NCI-H345 (cell line): ENCODE measurements around the gene PSME3IP1.
A peak's percentile ranks its signal among the peaks of the same experiment; 100 is the strongest.

Source experiments
- DNase-seq: peaks from one replicate; lab custom pipeline; 2025; lab: John Stamatoyannopoulos, UW

The PSME3IP1 gene

GRCh38 chr16:57167953-57168352 is 17.9 kb downstream of the PSME3IP1 start:
- no peak for DNase-seq

DNA sequence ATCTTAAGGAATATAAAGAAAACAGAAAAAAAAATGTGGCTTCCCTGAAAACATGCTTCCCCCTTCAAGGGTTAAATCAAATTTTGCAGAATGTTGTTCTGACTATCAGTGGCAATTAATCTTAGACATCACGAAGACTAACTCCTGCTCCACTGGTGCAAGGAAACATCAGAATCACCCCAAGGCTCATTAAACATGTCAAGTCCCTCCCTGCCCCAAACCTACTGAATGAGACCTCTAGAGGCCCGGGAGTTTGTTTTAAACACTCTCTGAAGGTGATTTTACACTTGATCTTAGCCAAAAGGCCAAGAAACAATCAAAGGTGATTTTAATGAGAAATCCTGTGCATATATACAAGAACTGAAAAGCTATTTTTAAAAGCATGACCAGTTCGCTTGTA is 18.3 kb downstream of the PSME3IP1 start:
- no peak for DNase-seq

GRCh38 chr16:57166951-57167350 is 18.9 kb downstream of the PSME3IP1 start:
- no peak for DNase-seq

DNA sequence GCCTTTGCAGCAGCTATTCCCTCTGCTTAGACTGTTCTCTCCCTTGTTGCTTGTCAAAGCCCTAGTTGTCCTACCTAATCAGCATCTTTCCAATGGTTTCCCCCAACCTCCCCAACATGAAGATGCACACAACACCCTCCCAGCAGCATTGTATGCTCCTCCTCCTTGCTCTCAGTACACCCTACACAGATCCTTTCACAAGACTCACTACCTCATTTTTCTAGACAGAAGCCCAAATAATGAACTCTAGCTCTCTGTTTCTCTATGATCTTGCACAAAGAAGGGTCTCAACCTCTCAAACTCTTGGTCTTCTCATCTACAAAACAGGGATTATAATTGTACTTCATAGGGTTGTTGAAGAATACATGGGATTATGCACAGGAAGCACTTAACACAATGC is 19.4 kb downstream of the PSME3IP1 start:
- no peak for DNase-seq

DNA sequence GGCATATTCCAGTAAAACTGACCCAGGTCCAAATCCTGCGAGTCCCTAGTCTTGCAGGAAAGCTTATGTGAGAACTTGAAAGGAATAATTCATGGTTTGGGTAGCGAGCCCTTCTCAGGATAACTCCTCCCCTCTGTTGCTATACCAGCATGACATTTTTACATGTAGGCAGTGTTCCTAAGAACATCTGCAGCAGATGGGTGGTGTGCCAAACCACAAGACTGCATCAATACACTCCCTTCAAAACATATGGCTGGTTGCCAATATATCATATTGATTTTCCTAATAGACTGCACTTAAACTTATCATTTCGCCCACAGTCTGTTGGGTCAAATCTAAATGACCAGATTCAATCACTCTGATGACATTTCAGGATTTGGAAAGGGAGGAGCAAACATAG is 19.9 kb downstream of the PSME3IP1 start:
- DNase-seq = peak; percentile 17

GRCh38 chr16:57165483-57165882 is 20.4 kb downstream of the PSME3IP1 start:
- no peak for DNase-seq

DNA sequence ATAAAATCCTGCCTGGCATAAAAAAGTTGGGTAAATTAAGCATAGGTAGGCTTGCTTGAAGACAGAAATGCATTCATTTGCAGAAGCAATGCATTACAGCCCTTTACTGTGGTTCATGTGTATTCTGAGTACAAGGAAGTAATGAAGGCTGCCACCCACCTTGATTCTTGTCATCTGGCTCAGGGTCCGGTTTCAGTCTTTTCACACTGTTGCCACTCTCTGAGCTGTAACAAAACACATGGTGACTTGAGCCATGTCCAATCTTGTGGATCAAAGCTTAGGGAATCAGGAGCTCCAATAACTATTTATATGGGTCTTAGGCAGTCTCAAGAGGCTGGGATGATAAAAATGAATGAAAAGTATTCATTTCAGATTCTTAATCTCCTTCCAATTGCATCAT is 22.0 kb downstream of the PSME3IP1 start:
- no peak for DNase-seq

DNA sequence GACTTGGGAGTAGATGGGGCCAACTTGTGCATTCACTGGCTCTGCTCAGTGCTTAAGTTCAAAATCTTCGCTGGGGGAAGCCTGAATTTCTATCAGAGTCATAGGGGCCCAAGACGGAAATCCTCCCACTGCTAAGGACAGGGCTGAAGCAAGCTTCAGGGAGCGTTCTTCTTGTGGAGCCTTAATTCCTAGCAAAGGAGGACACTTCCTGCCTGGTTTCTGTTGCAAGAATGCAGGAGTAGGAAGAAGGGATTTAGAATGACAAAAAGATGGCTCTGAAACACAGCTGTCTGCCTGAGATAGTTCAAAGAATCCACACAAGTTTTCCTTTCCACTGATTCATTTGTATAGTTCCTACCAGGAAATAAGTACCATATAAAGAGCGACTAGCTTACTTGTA is 26.4 kb downstream of the PSME3IP1 start:
- DNase-seq = no peak

DNA sequence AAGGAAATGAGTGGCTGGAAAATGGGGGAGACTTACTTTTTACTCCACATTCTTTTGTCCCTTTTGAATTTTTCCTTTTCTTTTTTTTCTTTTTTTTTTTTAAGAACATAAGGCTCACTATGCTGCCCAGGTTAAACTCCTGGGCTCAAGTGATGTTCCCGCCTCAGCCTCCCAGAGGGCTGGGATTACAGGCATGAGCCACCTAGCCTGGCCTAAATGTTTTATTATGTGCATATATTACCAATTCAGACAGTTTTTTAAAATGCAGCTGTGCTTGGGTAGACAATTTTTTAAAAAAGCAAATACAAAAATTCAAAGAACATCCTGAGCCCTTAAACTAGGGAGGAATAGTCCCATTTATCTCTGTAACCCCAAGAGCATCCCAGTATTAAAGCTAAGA is 28.3 kb downstream of the PSME3IP1 start:
- no peak for DNase-seq

GRCh38 chr16:57156351-57156703 is 29.5 kb downstream of the PSME3IP1 start:
- DNase-seq = no peak

- no peak for DNase-seq
Observed at GRCh38 chr16:57155702-57156350, 30.0 kb downstream of the PSME3IP1 start.

DNA sequence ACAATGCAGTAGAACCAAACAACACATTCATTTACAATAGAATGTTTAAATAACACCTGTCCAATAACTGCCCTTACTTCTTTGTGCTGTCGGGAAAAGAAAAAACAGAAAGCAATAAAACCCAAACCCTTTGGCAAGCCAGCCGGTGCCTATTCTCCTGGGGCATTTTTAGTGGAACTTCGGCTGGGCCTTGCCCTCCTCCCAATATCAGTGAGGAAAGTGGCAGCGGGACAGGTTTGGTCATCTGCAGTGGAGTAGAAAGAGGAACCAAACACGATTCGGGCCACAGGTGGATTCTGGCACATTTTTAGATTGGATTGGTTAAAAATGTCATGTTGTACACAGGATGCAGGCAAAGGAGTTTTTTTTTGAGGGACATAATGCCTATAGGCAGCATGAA is 32.0 kb downstream of the PSME3IP1 start:
- DNase-seq = no peak

GRCh38 chr16:57152096-57153093 is 33.4 kb downstream of the PSME3IP1 start:
- peak; percentile 5 for DNase-seq

- no peak for DNase-seq
Observed at GRCh38 chr16:57151369-57151768, 34.5 kb downstream of the PSME3IP1 start.

- no peak for DNase-seq
Observed at GRCh38 chr16:57150682-57151330, 35.0 kb downstream of the PSME3IP1 start.

- no peak for DNase-seq
Observed at GRCh38 chr16:57149391-57149790, 36.4 kb downstream of the PSME3IP1 start.

- DNase-seq = no peak
Observed at GRCh38 chr16:57148481-57148880, 37.4 kb downstream of the PSME3IP1 start.

- DNase-seq = no peak
Observed at GRCh38 chr16:57147381-57148221, 38.2 kb downstream of the PSME3IP1 start.

DNA sequence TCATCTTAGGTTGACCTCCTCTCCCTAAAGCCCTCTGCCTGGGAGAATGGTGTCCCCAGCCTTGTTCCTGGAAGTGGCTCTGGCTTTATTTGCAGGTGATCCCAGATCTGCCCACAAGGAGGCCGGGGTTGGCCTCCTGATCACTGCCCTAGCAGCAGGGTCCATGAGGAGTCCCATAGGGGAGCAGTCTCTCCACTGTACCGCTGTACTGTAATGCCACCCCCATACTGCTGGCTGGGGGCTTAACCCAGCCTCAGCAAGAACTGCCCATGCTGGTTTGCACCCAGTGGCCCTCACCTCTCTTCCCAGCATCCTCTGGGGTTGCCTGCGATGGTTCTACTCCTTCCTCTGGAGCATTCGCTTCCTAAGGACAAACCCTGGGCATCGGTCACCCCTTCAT is 39.1 kb downstream of the PSME3IP1 start:
- DNase-seq = no peak

- no peak for DNase-seq
Observed at GRCh38 chr16:57146040-57146647, 39.7 kb downstream of the PSME3IP1 start.
